Mucosa of descending colon (tissue), 3 donors: ENCODE measurements around the gene BHLHE41. TPM values are rescaled to one million over a fixed set of nuclear protein-coding genes. Genes with fewer than 3 reads are reported as not detected.

Source experiments
- ATAC-seq: fragments of 200-7000 bp; cut with Tn5 transposase; one replicate; pipeline ENCODE4 v1.9.1; 2020; ENCODE audit warnings: mild to moderate bottlenecking, moderate library complexity
- DNase-seq, 3 donors: peaks; one replicate each; pipeline ENCODE4 v3.0.0-alpha.2; 2020
- H3K36me3 ChIP-seq: fragments of 200-600 bp; one replicate; pipeline ENCODE4 v1.8.0; 2021; ENCODE audit warnings: low read depth, mild to moderate bottlenecking
- H3K4me1 ChIP-seq: fragments of 200-600 bp; one replicate; pipeline ENCODE4 v1.8.0; 2021; ENCODE audit warnings: low read depth, mild to moderate bottlenecking
- H3K4me3 ChIP-seq: fragments of 200-600 bp; one replicate; pipeline ENCODE4 v1.8.0; 2021; ENCODE audit warnings: mild to moderate bottlenecking
- H3K9me3 ChIP-seq: fragments of 200-600 bp; one replicate; pipeline ENCODE4 v1.8.0; 2021; ENCODE audit warnings: mild to moderate bottlenecking
- intact Hi-C, 2 donors: fragments of 100-400 bp; cut with DNase I in 1 of 2; cut with micrococcal nuclease in 1 of 2; formaldehyde crosslinking; loops; one replicate each; pipeline versions ENCODE4 v1.11.0 to v1.11.1; 2022; cut with DNase I, micrococcal nuclease
- total RNA-seq, 3 donors: library from RNA; stranded (reverse); fragmentation: NEBNext Ultra II Directional in 2 of 3; extraction: Animal tissue kit (Norgen Biotek cat#: 25700) in 2 of 3; gene quantifications; one replicate each; pipeline versions ENCODE4 v1.2.1 to v1.2.4, GENCODE V29; 2021 to 2023
- TF ChIP-seq, protein P1 (sequence below): fragments of 200-600 bp; IDR thresholded peaks from one replicate; pipeline ENCODE4 v1.8.0; 2022; ENCODE audit warnings: antibody characterized with exemption, mild to moderate bottlenecking
- donor health status: DM: no; HTN: no; CAD: no; lungs with moderate emphysema.
- donor health status: DM: no; HTN: no; CAD: no.
- donor health status: DM: no; HTN: yes; CAD: no.

The BHLHE41 gene
- total RNA-seq, 3 donors from 2014 or later = 41.0 to 91.9 (median 43.0) TPM

DNA sequence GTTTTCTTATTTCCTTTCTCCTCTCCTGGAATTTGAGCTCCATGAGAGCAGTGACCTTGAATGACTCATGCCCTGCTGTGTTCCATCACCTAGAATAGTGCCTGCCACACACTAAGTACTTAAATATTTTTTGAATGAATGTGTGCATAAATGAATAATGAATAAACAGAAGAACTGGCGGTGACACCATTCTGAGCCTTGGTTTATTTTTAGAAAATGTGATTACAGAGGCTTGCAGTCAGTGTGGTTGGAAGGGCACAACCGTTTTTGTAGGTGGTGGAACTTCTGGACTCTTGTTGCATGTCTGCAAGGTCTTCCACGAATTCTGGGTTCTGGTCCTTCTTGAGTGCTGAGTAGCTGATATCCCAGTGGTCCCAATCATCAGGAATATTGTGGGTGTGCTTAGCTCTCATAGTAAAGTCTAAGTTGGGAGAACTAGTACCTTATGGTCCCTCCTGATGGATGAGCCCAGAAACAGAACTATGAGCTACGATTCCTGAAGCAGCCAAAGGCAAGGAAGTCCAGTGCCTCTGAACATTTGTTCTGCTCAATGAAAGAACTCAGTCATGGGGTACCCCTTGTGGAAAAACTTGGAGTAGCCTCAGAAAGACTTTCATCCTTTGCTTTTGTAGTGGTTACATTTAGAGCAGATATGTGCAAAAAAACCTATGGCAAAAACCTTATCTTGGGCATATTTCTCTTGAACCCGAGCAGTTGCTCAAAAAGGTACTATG, 28.8 kb upstream of the BHLHE41 start:
- intact Hi-C loops = no loop called here
- TF ChIP-seq, protein P1, sequence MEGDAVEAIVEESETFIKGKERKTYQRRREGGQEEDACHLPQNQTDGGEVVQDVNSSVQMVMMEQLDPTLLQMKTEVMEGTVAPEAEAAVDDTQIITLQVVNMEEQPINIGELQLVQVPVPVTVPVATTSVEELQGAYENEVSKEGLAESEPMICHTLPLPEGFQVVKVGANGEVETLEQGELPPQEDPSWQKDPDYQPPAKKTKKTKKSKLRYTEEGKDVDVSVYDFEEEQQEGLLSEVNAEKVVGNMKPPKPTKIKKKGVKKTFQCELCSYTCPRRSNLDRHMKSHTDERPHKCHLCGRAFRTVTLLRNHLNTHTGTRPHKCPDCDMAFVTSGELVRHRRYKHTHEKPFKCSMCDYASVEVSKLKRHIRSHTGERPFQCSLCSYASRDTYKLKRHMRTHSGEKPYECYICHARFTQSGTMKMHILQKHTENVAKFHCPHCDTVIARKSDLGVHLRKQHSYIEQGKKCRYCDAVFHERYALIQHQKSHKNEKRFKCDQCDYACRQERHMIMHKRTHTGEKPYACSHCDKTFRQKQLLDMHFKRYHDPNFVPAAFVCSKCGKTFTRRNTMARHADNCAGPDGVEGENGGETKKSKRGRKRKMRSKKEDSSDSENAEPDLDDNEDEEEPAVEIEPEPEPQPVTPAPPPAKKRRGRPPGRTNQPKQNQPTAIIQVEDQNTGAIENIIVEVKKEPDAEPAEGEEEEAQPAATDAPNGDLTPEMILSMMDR = no peak
- DNase-seq (no peak), ATAC-seq (peak; percentile 31)
- Histone ChIP-seq H3K9me3 (no peaks in the 10 kb centered on the region), H3K36me3 (no peaks in the 10 kb centered on the region), H3K4me3 (no peak overlapping the region), H3K4me1 (peaks cover 8% of the 10 kb centered on the region)

DNA sequence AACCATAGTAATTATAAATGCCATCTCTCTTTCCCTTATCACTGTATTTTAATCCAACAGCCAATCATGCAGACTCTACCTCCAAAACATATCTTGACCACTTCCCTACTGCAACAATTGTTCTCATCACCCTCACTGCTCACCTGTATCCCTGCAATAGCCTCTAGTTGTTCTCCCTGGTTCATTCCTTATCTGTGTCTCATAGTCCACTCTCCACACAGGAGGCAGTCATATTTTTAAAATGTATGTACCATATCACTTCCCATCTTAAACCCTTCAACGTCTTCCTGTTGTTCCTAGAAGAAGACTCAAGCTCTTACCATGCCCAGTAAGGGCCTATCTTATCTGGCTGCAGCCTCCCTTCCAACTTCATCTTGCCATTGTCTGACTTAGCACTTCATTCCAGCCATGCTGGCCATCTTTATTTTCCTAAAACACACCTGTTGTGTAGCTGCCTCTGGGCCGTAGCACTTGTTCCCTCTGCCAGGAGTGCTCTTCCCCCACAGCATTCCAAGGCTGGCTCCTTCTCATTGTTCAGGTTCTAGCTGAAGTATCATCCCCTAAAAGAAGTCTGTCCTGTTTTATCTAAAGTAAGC, 27.8 kb upstream of the BHLHE41 start:
- H3K4me1 ChIP-seq = peaks cover 6% of the 10 kb centered on the region
- no peak for ATAC-seq
- H3K36me3 ChIP-seq = no peaks in the 10 kb centered on the region
- no peak for DNase-seq
- intact Hi-C loops = no loop called here
- H3K4me3 ChIP-seq = no peak overlapping the region
- TF ChIP-seq, protein P1 = no peak
- H3K9me3 ChIP-seq = no peaks in the 10 kb centered on the region

DNA sequence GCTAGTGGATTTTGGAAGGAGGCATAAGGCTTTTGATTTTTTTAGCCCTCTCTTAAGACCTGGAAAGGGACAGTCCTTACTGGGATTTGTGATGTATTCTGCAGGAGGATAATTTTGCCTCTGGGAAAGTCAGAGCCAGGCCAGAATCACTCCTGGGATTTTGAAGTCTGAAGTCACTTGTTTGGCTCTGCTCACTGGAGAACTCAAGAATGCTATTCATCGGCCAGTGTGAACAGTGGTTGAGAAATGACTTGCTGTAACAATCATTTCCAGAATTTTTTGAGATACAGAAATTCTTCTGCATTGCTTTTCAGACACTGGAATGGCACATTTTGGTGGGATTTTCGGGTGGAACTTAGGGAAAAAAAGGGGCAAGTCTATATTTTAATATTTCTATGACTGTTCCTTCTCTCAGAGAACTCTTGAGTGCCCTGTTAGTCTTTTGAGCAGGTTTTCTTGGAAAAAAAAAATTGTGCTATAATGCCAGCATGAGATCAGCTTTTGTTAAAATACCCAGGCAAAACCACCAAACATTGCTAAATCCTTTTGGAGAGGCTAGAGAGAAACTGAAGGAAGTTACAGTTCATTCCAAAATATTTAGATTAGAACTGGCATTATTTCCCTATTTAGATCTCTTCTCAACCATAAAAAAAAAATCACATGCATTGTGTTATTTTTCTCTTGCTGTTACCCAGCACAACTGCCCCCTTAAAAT, 26.1 kb upstream of the BHLHE41 start:
- H3K4me3 ChIP-seq = no peak overlapping the region
- no peaks in the 10 kb centered on the region for H3K36me3 ChIP-seq
- no peak for ATAC-seq
- TF ChIP-seq, protein P1 = no peak
- intact Hi-C loops = no loop called here
- H3K4me1 ChIP-seq = no peaks in the 10 kb centered on the region
- no peaks in the 10 kb centered on the region for H3K9me3 ChIP-seq
- DNase-seq = no peak

DNA sequence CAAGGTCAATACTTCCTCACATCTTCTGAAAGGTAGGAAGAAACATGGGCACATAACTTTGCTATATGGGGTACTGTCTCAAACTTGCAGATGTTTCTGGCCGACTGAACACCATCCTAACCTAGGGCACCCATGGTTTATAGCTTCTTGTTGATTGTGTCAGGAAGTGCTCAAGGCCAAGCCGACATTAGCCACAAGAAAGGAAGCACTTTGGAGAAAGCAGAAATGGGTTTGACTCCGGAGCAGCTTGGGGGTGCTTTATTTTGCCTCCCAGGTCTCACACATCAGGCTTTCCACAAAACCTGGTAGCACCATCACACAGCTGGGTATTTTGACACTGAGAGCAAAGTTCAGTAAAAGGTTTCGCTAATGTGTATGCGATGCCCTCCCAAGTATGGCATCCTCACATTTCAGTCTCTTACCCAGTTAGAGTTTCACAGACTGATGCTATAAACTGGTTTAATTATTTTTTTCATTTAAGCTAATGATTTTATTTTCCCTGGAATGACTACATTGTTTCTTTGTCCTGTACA, 25.2 kb upstream of the BHLHE41 start:
- no peak for DNase-seq
- TF ChIP-seq, protein P1 = no peak
- no peaks in the 10 kb centered on the region for H3K4me1 ChIP-seq
- intact Hi-C loops = no loop called here
- no peak for ATAC-seq
- H3K9me3 ChIP-seq = no peaks in the 10 kb centered on the region
- H3K4me3 ChIP-seq = no peak overlapping the region
- H3K36me3 ChIP-seq = no peaks in the 10 kb centered on the region

DNA sequence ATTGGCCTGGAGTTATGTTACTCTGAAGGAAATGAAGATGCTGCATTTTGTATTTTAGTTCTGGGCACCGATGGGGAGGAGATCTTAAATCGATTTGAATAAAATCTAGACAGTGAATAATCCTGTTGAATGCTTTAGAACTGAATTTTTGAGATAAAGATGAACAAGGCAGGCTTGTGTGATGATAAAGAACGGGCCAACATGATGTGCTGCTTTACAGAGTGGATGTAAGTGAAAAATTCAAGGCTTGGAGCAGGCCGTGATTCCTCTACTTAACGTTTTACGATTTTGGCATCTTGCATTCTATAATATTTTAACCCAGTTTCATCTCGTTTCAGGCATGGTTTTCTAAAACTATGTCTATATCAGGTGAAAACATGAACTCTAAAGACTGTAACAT, 23.5 kb upstream of the BHLHE41 start:
- Histone ChIP-seq H3K9me3 (no peaks in the 10 kb centered on the region), H3K4me1 (no peaks in the 10 kb centered on the region), H3K4me3 (no peak overlapping the region), H3K36me3 (no peaks in the 10 kb centered on the region)
- intact Hi-C loops = no loop called here
- TF ChIP-seq, protein P1 = no peak
- no peak for ATAC-seq
- no peak for DNase-seq
